ENCODE measurements around the gene TLL1. TPM values are rescaled to one million over a fixed set of nuclear protein-coding genes. Genes with fewer than 3 reads are reported as not detected.

Gene TLL1
- total RNA-seq, 1 experiment from 2014 or later = 0.37 TPM

DNA sequence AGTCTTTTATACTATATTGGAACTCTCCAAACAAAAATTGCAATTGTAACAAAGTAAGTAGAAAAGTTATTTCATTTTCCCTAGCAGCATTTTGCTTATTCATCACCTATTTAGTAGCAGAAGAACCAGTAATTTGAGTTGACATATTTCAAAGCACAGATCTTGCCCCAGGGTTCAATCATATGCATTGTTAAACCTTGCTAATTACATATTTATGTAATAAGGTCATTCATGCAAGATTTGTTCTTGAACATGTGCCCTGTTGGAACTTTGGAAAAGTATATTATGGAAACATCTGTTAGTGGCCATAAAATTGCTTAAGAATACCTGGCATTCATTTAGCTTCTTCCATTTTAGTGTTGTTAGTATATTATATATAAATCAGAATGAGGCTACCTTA, 191.7 kb downstream of the TLL1 start:
- Histone ChIP-seq H3K9me3 (ENCODE audit: control insufficient read depth in 1 of 2, insufficient read depth in 1 of 2, low read depth in 1 of 2, low read length in 2 of 2) (no peaks in the 10 kb centered on the region), H3K4me1 (ENCODE audit: control insufficient read depth in 1 of 2, insufficient read depth in 2 of 2, low read length in 2 of 2) (no peaks in the 10 kb centered on the region), H3K27ac (ENCODE audit: low read depth, low read length) (no peak overlapping the region), H3K9me2 (ENCODE audit: insufficient read depth) (no peaks in the 10 kb centered on the region), H3K4me3 (replicated peaks in 1 of 2; ENCODE audit: low read depth in 1 of 2, low read length in 2 of 2) (no peak overlapping the region), H3K79me2 (ENCODE audit: insufficient read depth, low read length) (no peaks in the 10 kb centered on the region), H4K20me1 (ENCODE audit: insufficient read depth) (no peaks in the 10 kb centered on the region), H3K36me3 (ENCODE audit: control insufficient read depth in 1 of 2, insufficient read depth in 2 of 2, low read length in 2 of 2) (no peaks in the 10 kb centered on the region), H3K27me3 (ENCODE audit: insufficient read depth, low read length) (no peaks in the 10 kb centered on the region), H3K4me2 (ENCODE audit: low read length) (no peak overlapping the region), H3K9ac (ENCODE audit: low read length) (no peak overlapping the region), H2AFZ (ENCODE audit: low read depth, low read length, poor library complexity, severe bottlenecking) (no peak overlapping the region)
- ChIA-PET RAD21 (ENCODE audit: low non-redundant PET in 1 of 2, low total read pairs in 2 of 2, uncharacterized antibody in 2 of 2, unreplicated experiment in 2 of 2) (no interaction called here), POLR2A (no interaction called here), CTCF (no interaction called here)
- no TSS peak for BruUV-seq (replicated peaks)
- intact Hi-C loops (cut with micrococcal nuclease) = no loop called here
- DNase-seq (ENCODE audit: low read depth, low spot score) (no peak), ATAC-seq (no peak)
- TF ChIP-seq JUND (IDR thresholded peaks at IDR 0.05) (no peak), ZNF274 (IDR thresholded peaks at IDR 0.05; ENCODE audit: low read depth, low read length) (no peak), POLR2A (IDR thresholded peaks at IDR 0.05; ENCODE audit: borderline replicate concordance, extremely low read depth, insufficient read depth, insufficient read length) (no peak), EZH2phosphoT487 (IDR thresholded peaks at IDR 0.05; ENCODE audit: borderline replicate concordance) (no peak), SP1 (IDR thresholded peaks at IDR 0.05; ENCODE audit: low read depth) (no peak), EGR1 (IDR thresholded peaks at IDR 0.05; ENCODE audit: low read depth) (no peak), CBX3 (IDR thresholded peaks at IDR 0.05; ENCODE audit: low read depth) (no peak), TCF7L2 (IDR thresholded peaks at IDR 0.05; ENCODE audit: borderline replicate concordance, extremely low read depth, insufficient read depth, insufficient read length) (no peak), ZFX (IDR thresholded peaks at IDR 0.05) (no peak), SRF (IDR thresholded peaks at IDR 0.05; ENCODE audit: low read depth) (no peak), RAD21 (IDR thresholded peaks at IDR 0.05; ENCODE audit: low read depth) (no peak), POLR2AphosphoS5 (IDR thresholded peaks at IDR 0.05; ENCODE audit: low read depth, low read length) (no peak), CEBPB (IDR thresholded peaks at IDR 0.05; ENCODE audit: low read depth) (no peak)
- TF ChIP-seq, protein P1, sequence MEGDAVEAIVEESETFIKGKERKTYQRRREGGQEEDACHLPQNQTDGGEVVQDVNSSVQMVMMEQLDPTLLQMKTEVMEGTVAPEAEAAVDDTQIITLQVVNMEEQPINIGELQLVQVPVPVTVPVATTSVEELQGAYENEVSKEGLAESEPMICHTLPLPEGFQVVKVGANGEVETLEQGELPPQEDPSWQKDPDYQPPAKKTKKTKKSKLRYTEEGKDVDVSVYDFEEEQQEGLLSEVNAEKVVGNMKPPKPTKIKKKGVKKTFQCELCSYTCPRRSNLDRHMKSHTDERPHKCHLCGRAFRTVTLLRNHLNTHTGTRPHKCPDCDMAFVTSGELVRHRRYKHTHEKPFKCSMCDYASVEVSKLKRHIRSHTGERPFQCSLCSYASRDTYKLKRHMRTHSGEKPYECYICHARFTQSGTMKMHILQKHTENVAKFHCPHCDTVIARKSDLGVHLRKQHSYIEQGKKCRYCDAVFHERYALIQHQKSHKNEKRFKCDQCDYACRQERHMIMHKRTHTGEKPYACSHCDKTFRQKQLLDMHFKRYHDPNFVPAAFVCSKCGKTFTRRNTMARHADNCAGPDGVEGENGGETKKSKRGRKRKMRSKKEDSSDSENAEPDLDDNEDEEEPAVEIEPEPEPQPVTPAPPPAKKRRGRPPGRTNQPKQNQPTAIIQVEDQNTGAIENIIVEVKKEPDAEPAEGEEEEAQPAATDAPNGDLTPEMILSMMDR (IDR thresholded peaks at IDR 0.05 in 2 of 3, conservative IDR thresholded peaks at IDR 0.05 in 1 of 3; ENCODE audit: borderline replicate concordance in 1 of 3, insufficient read depth in 1 of 3, low read depth in 2 of 3, low read length in 2 of 3) = no peak
- TF ChIP-seq, protein P2, sequence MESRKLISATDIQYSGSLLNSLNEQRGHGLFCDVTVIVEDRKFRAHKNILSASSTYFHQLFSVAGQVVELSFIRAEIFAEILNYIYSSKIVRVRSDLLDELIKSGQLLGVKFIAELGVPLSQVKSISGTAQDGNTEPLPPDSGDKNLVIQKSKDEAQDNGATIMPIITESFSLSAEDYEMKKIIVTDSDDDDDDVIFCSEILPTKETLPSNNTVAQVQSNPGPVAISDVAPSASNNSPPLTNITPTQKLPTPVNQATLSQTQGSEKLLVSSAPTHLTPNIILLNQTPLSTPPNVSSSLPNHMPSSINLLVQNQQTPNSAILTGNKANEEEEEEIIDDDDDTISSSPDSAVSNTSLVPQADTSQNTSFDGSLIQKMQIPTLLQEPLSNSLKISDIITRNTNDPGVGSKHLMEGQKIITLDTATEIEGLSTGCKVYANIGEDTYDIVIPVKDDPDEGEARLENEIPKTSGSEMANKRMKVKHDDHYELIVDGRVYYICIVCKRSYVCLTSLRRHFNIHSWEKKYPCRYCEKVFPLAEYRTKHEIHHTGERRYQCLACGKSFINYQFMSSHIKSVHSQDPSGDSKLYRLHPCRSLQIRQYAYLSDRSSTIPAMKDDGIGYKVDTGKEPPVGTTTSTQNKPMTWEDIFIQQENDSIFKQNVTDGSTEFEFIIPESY (IDR thresholded peaks at IDR 0.05; ENCODE audit: extremely low read depth, insufficient replicate concordance, low read length) = no peak
- TF ChIP-seq, protein P3, sequence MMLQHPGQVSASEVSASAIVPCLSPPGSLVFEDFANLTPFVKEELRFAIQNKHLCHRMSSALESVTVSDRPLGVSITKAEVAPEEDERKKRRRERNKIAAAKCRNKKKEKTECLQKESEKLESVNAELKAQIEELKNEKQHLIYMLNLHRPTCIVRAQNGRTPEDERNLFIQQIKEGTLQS (IDR thresholded peaks at IDR 0.05) = no peak
- TF ChIP-seq, protein P4, sequence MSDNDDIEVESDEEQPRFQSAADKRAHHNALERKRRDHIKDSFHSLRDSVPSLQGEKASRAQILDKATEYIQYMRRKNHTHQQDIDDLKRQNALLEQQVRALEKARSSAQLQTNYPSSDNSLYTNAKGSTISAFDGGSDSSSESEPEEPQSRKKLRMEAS (IDR thresholded peaks at IDR 0.05) = no peak

All from HCT116 (cell line).